Suprapubic skin (tissue), 3 donors: Measurements from ENCODE around the gene KIRREL1.

Experiments
- POLR2A ChIP-seq, 2 donors: fragments of 450-650 bp; IDR thresholded peaks; one replicate each; pipeline ENCODE4 v1.6.1; 2017; ENCODE audit warnings: antibody characterized with exemption in 2 of 2, mild to moderate bottlenecking in 2 of 2, moderate library complexity in 2 of 2
- TF ChIP-seq, protein P1 (sequence below), 2 donors: fragments of 200-600 bp in 1 of 2; fragments of 450-650 bp in 1 of 2; sonication (generic) in 1 of 2; IDR thresholded peaks; one replicate each; pipeline ENCODE4 v1.5.1; 2016 to 2019; ENCODE audit warnings: antibody characterized with exemption in 2 of 2, mild to moderate bottlenecking in 1 of 2, moderate library complexity in 1 of 2

DNA sequence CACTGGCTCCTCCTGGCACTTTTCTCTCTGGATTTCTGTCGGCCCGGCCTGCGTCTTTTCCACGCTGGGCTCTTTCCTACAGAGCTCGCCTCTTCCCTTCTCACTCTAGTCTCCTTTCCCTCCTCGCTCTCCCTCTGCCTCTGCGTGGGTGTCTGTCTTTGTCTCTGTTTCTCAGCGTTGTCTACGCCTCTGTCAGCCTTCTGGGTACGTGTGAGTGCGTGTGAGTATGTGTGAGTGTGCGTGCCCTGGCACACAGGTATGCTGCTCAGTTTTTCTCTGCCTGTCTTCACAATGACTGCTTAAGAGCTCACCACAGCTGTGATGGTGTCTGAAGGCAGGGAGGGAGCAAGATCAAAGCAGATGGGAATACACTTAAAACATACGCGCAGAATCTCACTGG, 77.7 kb downstream of the KIRREL1 start:
- TF ChIP-seq, protein P1, sequence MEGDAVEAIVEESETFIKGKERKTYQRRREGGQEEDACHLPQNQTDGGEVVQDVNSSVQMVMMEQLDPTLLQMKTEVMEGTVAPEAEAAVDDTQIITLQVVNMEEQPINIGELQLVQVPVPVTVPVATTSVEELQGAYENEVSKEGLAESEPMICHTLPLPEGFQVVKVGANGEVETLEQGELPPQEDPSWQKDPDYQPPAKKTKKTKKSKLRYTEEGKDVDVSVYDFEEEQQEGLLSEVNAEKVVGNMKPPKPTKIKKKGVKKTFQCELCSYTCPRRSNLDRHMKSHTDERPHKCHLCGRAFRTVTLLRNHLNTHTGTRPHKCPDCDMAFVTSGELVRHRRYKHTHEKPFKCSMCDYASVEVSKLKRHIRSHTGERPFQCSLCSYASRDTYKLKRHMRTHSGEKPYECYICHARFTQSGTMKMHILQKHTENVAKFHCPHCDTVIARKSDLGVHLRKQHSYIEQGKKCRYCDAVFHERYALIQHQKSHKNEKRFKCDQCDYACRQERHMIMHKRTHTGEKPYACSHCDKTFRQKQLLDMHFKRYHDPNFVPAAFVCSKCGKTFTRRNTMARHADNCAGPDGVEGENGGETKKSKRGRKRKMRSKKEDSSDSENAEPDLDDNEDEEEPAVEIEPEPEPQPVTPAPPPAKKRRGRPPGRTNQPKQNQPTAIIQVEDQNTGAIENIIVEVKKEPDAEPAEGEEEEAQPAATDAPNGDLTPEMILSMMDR (IDR thresholded peaks at IDR 0.05), result no peak
- no peak for TF ChIP-seq POLR2A (IDR thresholded peaks at IDR 0.05)
